ENCODE measurements around the gene ATG9A.
A peak's percentile ranks its signal among the peaks of the same experiment; 100 is the strongest.

ATG9A gene

DNA sequence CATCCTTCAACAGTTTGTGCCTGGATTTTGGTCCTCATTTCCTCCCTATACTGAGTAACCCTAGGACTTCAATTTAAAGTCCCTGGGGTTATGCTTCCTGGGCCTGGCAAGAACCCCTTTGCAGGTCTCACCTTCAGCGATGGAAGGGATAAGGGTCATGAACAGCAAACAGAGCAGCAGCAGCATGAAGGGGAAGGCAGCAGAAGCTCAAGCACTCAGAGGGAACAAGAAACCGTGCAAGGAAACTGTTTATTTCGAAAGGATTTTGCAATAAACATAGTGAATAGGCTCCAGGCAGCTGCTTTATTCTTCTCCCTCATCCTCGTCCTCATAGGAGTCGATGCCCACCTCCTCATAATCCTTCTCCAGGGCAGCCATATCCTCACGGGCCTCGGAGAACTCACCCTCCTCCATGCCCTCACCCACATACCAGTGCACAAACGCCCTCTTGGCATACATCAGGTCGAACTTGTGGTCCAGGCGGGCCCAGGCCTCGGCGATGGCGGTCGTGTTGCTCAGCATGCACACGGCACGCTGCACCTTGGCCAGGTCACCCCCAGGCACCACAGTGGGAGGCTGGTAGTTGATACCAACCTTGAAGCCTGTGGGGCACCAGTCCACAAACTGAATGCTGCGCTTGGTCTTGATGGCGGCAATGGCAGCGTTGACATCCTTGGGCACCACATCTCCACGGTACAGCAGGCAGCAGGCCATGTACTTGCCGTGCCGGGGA lies 20.8 kb upstream of the ATG9A start:
- in situ Hi-C loops (cut with HindIII; ENCODE audit: low pct_ligation_motif_present, low sequenced_read_pairs), result no loop called here
- Histone ChIP-seq H3K27ac (no peak overlapping the region), H3K4me3 (ENCODE audit: low read depth, low read length) (no peak overlapping the region), H3K36me3 (replicated peaks) (peaks cover 5% of the 10 kb centered on the region), H3K27me3 (replicated peaks) (peaks cover 14% of the 10 kb centered on the region)
- DNase-seq, result no peak
- TF ChIP-seq, protein P1, sequence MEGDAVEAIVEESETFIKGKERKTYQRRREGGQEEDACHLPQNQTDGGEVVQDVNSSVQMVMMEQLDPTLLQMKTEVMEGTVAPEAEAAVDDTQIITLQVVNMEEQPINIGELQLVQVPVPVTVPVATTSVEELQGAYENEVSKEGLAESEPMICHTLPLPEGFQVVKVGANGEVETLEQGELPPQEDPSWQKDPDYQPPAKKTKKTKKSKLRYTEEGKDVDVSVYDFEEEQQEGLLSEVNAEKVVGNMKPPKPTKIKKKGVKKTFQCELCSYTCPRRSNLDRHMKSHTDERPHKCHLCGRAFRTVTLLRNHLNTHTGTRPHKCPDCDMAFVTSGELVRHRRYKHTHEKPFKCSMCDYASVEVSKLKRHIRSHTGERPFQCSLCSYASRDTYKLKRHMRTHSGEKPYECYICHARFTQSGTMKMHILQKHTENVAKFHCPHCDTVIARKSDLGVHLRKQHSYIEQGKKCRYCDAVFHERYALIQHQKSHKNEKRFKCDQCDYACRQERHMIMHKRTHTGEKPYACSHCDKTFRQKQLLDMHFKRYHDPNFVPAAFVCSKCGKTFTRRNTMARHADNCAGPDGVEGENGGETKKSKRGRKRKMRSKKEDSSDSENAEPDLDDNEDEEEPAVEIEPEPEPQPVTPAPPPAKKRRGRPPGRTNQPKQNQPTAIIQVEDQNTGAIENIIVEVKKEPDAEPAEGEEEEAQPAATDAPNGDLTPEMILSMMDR (IDR thresholded peaks at IDR 0.05; ENCODE audit: low read depth, low read length, missing control alignments), result no peak

DNA sequence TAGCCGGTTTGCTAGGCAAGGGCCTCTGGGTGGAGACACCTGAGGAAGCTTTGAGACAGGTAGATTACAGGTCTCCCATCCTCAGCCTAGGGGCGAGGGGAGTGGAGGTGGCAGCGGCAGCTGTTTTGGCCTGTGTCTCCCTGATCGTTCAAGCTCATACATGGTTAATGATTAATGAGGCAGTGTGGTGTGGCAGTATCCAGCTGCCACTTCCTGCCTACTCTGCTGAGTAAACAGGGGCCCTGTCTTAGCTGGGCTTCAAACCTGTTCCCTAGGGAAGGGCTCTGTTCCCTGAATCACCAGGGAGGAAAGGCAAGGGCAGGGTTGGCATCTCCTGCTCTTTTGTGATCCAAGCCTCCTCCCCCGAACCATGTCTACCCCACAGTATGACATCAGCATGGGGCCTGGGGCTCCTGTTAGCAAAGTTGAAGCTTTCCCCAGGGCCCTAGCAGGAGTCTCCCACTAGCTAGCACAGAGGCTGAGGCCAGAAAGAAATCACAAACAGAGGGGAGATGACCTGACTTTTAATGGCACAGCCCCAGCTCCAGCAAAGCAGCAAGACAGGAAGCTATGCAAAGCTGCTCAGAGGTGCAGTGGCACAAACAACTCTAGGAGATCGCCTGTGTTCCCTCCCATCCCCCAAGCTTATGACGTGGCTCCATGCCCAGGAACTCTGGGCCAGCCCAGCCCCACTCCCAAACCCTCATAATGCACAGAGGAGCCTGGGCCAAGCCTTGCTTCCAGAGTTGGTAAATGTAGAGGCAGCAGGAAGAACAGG lies 20.0 kb upstream of the ATG9A start:
- Histone ChIP-seq H3K27ac (peak overlapping the region; percentile 18), H3K36me3 (replicated peaks) (peaks cover 5% of the 10 kb centered on the region), H3K4me3 (ENCODE audit: low read depth, low read length) (no peak overlapping the region), H3K27me3 (replicated peaks) (peaks cover 9% of the 10 kb centered on the region)
- peak; percentile 15 for DNase-seq
- TF ChIP-seq, protein P1 (IDR thresholded peaks at IDR 0.05; ENCODE audit: low read depth, low read length, missing control alignments), result no peak
- in situ Hi-C loops (cut with HindIII; ENCODE audit: low pct_ligation_motif_present, low sequenced_read_pairs), result no loop called here

DNA sequence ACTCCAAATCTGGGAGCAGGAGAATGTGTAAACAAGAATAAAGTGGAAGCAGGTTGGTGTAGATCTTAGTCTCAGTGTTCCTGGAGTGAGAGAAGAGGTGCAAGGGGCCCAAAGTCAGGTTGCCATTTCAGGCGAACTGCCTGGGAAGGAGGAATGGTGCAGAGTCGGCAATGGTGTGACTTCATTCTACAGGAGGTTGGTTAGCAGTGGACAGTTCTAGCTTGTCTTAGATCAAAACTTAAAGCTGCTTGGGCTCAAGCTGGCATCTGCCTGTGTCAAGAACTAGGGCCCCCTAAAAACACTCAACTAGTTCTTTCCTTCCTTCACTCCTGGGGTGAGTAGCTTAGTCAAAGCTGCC lies 19.4 kb upstream of the ATG9A start:
- no peak for DNase-seq
- Histone ChIP-seq H3K27ac (no peak overlapping the region), H3K36me3 (replicated peaks) (peaks cover 5% of the 10 kb centered on the region), H3K4me3 (ENCODE audit: low read depth, low read length) (no peak overlapping the region), H3K27me3 (replicated peaks) (peaks cover 4% of the 10 kb centered on the region)
- in situ Hi-C loops (cut with HindIII; ENCODE audit: low pct_ligation_motif_present, low sequenced_read_pairs), result no loop called here
- TF ChIP-seq, protein P1 (IDR thresholded peaks at IDR 0.05; ENCODE audit: low read depth, low read length, missing control alignments), result no peak

DNA sequence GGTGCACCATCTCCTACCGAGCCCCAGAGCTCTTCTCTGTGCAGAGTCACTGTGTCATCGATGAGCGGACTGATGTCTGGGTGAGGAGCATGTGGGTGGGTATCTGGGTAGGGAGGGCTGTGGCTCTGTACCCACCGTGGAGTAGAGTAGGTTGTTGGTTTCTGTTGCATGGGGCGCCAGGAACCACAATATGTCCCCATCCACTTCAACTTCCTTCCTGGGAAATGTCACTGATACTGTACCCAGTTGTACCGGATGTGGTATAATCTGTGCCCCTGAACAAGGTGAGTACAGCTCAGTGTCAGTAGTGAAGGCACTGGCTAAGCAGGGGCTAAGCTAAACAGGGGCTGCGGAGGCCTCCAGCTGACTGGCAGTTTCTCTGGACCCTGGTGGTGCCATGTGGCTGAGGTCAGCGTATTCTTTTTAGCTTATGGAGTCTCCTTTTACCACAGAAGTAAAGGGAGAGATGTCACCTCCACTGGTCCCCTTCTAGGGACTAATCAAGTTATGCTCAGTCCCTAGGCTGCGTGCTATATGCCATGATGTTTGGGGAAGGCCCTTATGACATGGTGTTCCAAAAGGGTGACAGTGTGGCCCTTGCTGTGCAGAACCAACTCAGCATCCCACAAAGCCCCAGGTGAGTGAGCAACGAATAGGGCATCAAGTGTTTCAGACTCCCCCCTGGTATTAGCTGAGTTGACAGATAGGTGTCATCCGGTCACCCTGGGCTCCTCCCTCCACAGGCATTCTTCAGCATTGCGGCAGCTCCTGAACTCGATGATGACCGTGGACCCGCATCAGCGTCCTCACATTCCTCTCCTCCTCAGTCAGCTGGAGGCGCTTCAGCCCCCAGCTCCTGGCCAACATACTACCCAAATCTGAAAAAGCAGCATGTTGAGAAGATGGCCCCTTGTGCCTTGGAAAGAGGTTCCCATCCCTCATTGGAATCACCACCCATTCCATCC lies 18.5 kb upstream of the ATG9A start:
- TF ChIP-seq, protein P1 (IDR thresholded peaks at IDR 0.05; ENCODE audit: low read depth, low read length, missing control alignments), result no peak
- Histone ChIP-seq H3K27ac (no peak overlapping the region), H3K36me3 (replicated peaks) (peaks cover 5% of the 10 kb centered on the region), H3K27me3 (replicated peaks) (peaks cover under 1% of the 10 kb centered on the region), H3K4me3 (ENCODE audit: low read depth, low read length) (no peak overlapping the region)
- in situ Hi-C loops (cut with HindIII; ENCODE audit: low pct_ligation_motif_present, low sequenced_read_pairs), result no loop called here
- DNase-seq, result no peak

DNA sequence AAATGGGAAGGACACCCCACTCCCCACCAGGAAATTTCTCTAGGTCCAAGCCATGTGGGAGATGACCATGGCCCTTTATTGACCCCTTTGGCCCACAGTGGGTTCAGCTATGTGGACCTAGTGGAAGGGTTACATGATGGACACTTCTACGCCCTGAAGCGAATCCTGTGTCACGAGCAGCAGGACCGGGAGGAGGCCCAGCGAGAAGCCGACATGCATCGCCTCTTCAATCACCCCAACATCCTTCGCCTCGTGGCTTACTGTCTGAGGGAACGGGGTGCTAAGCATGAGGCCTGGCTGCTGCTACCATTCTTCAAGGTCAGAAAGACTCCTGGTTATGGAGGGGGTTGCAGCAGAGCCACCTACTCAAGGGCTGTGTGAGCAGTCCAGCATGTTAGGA lies 17.1 kb upstream of the ATG9A start:
- no peak overlapping the region for H3K4me3 ChIP-seq (ENCODE audit: low read depth, low read length)
- H3K27ac ChIP-seq, result no peak overlapping the region
- no peak for DNase-seq
- H3K36me3 ChIP-seq (replicated peaks), result peaks cover 5% of the 10 kb centered on the region
- in situ Hi-C loops (cut with HindIII; ENCODE audit: low pct_ligation_motif_present, low sequenced_read_pairs), result no loop called here
- H3K27me3 ChIP-seq (replicated peaks), result no peaks in the 10 kb centered on the region
- TF ChIP-seq, protein P1 (IDR thresholded peaks at IDR 0.05; ENCODE audit: low read depth, low read length, missing control alignments), result no peak
